HG02943 (cell line): ENCODE results near the gene HOXB4.

Experiments
- ATAC-seq: cut with Tn5 transposase; IDR thresholded peaks from one replicate; pipeline ENCODE4 v1.9.1; 2021; ENCODE audit warnings: mild to moderate bottlenecking, low read depth, moderate library complexity; ENCODE audit not compliant: unreplicated experiment

HOXB4 gene

DNA sequence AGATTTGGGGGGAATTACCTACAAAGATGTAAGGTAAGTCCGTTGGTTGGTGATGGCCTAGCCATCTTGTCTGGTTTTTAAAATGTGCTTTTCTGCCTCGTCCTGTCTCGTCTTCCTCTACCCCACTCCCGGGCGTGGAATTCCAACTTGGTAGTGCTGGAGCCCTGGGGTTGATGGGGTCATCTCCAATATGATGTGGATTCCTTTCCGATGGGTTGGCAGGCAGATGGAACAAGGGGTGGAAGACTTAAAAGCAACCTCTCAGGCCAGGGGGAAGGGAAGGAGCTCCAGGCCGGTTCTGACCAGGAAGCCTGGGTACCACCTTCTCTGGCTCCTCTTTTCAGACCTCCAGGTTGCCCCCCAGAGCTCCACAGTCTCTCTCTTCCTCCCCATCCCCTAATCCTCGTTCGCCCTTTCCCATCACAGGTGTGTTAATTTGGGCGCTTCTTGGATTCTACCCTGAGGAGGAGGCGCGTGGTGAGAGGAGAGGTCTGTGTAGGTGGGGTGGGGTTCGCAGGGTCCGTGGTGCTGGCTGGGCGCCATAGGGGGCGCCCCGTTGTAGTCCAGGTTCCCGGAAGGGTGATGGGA, 28.1 kb downstream of the HOXB4 start:
- ATAC-seq: no peak

DNA sequence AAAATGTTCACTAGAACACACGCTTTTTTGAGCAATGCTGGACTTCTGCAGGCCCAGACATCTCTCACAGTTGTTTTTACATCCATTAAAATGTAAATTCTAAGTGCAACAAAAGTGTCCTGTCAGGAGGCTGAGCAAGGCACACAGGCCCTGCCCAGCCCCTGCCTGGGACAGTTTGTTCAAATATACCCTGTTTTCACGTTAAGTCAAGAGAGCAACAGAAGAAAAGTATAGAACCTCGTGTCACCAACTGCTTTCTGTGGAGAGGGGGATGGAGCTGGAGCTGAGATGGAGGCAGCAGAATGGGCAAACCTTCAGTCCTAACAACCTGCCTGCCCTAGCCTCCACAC, 28.9 kb downstream of the HOXB4 start:
- ATAC-seq: no peak

DNA sequence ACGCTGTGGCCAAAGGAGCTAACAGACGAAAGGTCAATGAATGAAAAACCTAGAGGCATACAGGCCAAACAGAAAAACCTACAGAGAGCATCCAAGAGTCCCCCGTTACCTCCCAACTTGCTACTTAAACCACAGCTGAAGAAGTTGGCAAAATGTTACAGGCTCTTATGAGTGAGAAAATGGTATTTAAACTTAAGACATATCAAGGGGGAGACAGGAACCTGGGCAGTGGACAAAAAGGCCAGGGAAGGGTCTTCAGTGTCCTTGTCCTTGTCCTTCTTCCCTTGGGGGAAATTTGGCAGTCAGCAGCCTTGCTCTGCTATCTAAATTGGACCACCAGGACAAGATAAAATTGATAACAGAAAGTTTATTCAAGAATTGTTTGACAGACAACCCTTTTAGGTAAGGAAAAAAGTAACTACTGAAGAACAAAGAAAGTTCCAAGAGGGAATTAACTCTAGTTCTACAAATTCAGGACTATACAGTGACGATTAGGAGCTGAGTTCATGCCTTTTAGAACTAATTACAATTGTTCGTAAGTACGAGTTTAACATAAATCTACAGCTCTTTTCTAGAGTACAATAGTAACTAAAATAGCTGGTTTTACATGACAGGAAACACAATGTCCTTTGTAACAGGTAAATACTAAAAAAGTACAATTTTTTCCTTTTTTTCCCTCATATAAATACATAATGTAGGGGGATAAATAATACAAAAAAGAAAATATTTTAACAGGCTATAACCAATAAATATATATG, 29.4 kb downstream of the HOXB4 start:
- ATAC-seq: no peak

DNA sequence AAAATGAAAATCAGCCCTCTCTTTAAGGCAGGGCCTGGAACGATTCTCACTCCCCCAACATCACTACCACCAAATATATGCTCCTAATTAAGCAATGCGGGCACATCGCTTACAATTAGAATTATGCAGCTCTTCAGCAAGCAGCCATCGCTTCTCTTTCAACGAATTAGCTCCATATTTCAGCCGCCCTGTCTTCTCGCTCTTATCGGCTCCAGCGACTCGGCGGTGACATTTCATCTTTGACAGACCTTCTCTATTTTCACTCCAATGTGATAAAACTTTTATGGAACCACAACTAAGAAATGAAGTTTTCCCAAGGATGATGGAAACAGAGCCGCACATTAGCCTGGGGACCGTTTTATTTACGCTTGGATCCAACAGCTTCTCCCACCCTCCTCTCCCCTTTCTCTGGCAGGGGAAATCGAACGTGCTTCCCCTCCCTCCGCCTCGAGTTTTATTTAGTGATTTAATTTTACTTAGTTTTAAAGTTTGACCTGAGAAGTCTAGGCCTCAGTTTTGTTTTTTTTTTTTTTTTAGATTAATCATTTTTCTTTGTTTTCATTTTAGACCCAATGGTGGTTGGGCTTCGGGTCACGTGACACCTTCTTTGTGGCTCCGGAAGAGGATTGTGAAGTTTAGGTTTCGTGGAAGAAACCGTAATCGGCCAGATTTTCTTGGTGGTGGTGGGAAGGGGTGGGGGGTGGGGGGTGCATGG, 30.2 kb downstream of the HOXB4 start:
- ATAC-seq: no peak

GRCh38 chr17:48546924-48547807, 31.0 kb downstream of the HOXB4 start:
- no peak for ATAC-seq

GRCh38 chr17:48546137-48546923, 31.8 kb downstream of the HOXB4 start:
- no peak for ATAC-seq

GRCh38 chr17:48545539-48545938, 32.6 kb downstream of the HOXB4 start:
- ATAC-seq: no peak

- no peak for ATAC-seq
Measured at GRCh38 chr17:48545022-48545375, 33.2 kb downstream of the HOXB4 start, which contains the start of gene HOXB2. Gene HOXB2, minus strand, starts transcription at chr17:48545109. Its CDS starts 198 bp downstream, at chr17:48544911.

GRCh38 chr17:48544349-48545021, 33.7 kb downstream of the HOXB4 start:
- no peak for ATAC-seq

- no peak for ATAC-seq
Measured at GRCh38 chr17:48543854-48544348, 34.2 kb downstream of the HOXB4 start.

DNA sequence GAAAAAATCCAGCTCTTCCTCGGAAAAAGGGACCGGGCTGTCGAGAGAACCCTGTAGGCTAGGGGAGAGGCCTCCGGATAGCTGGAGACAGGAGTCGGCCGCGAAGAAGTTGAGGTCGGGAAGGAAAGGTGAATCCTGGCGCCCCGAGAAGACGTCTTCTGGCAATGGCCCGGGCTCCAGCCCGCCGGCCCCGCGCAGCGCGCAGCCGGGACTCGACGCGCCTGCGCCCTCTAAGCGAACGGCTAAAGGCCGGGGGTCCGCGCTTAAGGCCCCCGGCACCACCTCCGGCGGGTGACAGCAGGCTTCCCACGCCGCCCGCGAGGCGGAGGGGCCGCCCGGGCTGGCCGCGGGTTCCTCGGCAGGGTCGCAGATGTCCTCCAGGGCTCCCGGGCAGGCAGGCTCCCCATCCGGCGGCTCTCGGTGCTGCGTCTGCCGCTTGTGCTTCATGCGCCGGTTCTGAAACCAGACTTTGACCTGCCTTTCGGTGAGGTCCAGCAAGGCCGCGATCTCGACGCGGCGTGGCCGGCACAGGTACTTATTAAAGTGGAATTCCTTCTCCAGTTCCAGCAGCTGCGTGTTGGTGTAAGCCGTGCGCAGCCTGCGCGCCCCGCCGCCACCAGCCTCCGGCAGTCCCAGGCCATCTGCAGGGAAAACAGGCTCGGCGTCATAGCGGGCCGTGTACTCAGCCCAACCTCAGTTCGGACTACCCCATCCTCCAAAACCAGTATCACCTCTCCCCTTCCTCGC, 34.9 kb downstream of the HOXB4 start:
- no peak for ATAC-seq

DNA sequence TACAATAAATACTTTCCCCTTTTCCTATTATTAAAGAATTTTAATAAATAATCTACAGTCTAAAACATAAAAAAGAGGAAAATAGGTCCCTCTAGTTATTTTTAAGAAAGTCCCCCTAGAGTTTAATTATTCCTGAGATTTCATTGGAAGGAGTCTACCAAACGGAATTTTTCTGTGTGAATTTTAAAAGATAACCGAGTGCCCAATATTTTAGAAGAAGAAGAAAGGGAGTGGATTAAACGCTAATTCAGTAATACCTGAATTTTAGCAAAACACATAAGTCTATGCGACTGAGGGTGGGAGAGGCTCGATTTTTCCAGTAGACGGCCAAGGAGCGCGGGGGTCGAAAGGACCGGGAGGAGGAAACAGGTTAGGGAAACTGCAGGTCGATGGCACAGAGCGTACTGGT, 35.4 kb downstream of the HOXB4 start:
- ATAC-seq: no peak

DNA sequence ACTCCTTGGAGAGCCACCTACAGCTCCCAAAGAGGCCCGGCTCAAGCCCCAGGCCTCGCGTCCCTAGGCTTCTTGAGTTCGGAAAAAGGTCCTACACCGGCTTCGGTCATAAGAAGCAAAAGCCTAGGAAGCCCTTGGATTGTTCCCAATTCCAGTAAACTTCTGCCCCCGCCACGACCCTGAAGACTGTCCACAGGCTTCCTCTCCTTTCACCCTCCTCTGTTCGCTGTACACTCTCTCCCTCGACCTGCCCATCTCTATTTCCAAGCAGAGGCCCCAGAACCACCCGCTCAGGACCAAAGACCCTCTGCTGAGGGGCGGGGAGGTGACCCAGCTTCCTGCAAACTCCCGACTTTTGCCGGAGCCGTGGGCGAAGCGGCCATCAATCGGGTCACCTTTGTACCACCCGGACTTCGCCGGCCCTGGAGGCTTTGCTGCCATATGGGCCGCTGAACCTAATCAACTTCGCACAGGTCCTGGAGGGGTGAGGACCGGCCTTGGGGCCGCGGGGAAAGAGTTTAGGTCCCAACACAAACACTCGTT, 36.0 kb downstream of the HOXB4 start:
- no peak for ATAC-seq

DNA sequence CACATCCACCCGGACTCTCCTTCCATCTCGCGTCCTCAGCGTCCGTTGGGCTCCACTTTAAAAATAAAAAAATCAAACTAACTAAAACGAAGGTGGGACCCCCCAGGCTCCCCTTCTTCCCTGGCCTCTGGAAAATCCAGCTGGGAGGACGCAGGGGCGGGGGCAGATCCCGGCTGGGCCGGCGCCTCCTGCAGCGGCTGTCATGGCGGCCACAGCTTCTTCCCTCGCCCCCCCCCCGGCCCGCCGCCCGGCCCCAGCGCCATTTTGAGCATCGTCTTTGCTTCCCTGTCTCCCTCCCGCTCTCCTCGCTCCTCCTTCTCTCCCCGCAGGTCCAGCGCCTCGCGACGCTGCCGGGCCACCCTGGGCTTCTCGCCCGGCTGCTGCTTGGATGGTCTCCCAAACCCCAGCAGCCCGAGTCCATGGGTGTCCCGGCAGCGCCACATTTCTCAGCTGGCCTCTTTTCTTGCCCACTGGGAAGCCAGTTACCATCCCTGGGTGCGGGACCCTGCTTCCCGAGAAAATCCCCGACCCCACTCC, 36.5 kb downstream of the HOXB4 start:
- ATAC-seq: no peak

GRCh38 chr17:48541036-48541576, 37.0 kb downstream of the HOXB4 start:
- no peak for ATAC-seq

GRCh38 chr17:48540213-48540612, 37.9 kb downstream of the HOXB4 start:
- no peak for ATAC-seq

DNA sequence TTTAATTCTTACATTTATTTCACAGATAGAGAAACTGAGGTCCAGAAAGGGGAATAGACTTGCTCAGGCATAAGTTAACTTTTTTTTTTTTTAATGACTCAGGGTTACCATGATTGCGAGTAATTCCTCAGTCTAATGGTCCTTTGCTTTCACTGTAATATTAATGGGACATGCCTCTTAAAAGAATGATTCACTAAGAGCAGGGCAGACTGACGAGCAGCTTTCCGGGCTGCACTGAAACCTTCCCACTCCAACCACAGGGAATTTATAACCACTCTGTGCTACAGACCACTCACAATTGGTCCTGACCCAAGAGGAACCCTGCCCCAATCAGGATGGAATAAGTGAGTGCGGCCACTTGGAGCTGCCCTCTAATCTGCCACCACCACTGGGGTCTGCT, 39.0 kb downstream of the HOXB4 start:
- no peak for ATAC-seq

- ATAC-seq: no peak
Measured at GRCh38 chr17:48537316-48537715, 40.8 kb downstream of the HOXB4 start.
